Lower leg skin (tissue), 3 donors: Measurements from ENCODE around the gene HLA-DQB1.

Experiments used
- CTCF ChIP-seq, 3 donors: fragments of 450-650 bp; IDR thresholded peaks; one replicate each; pipeline ENCODE4 v1.5.1; 2016; ENCODE audit warnings: antibody characterized with exemption in 3 of 3, mild to moderate bottlenecking in 3 of 3, moderate library complexity in 2 of 3
- POLR2A ChIP-seq, 2 donors: fragments of 450-650 bp; IDR thresholded peaks; one replicate each; pipeline ENCODE4 v1.6.1; 2016 to 2017; ENCODE audit warnings: antibody characterized with exemption in 2 of 2, mild to moderate bottlenecking in 1 of 2, moderate library complexity in 1 of 2

- TF ChIP-seq CTCF (IDR thresholded peaks at IDR 0.05), result no peak
- no peak for TF ChIP-seq POLR2A (IDR thresholded peaks at IDR 0.05)
Observed at GRCh38 chr6:32697031-32697430, 30.6 kb upstream of the HLA-DQB1 start.
